ENCODE measurements around the gene CLK4. TPM values are rescaled to one million over a fixed set of nuclear protein-coding genes. Genes with fewer than 3 reads are reported as not detected.

Gene CLK4

Small RNAs within 50 kb of the gene (small RNA-seq; reads per million reads assigned to genes)
- gene RN7SKP70 (ENCODE audit: insufficient read depth), result not detected

Measured in neuronal stem cell (in vitro differentiated cells).